PC-9 (cell line): ENCODE results near the gene STAC. TPM values are rescaled to one million over a fixed set of nuclear protein-coding genes. Genes with fewer than 3 reads are reported as not detected.

Experiments
- BruUV-seq: library from RNA; stranded (reverse); fragments of 400-500 nt; replicated peaks from 2 replicates; lab custom pipeline; 2021; lab: Mats Ljungman, UMichigan
- CTCF ChIA-PET: fragments of 300-600 bp; sonication (Branson Sonifier 250); formaldehyde crosslinking; loops from one replicate; lab custom pipeline; 2022; ENCODE audit warnings: antibody characterized with exemption; lab: Charles Lee
- POLR2A ChIA-PET: fragments of 300-600 bp; sonication (Branson Sonifier 250); formaldehyde crosslinking; loops from one replicate; lab custom pipeline; 2022; ENCODE audit warnings: antibody characterized with exemption; ENCODE audit not compliant: unreplicated experiment; lab: Charles Lee
- DNase-seq, 2 experiments: peaks; one replicate each; pipeline versions ENCODE4 v3.0.0 to v3.0.0-alpha.2; 2015 to 2022; ENCODE audit warnings: mixed read lengths in 1 of 2
- H2AFZ ChIP-seq: fragments of 200-600 bp; sonication (generic); 2 replicates; pipeline ENCODE4 v1.8.1; 2017; ENCODE audit warnings: antibody characterized with exemption
- H3F3A ChIP-seq: fragments of 200-600 bp; sonication (generic); 2 replicates; pipeline ENCODE4 v1.8.1; 2017; ENCODE audit warnings: antibody characterized with exemption, mild to moderate bottlenecking, low read depth; ENCODE audit not compliant: insufficient read depth
- H3K27ac ChIP-seq: fragments of 200-600 bp; sonication (generic); 2 replicates; pipeline ENCODE4 v1.6.1; 2016; ENCODE audit warnings: mixed run types
- H3K27me3 ChIP-seq: fragments of 200-600 bp; sonication (generic); 2 replicates; pipeline ENCODE4 v1.6.1; 2016; ENCODE audit warnings: low read depth, mixed run types; ENCODE audit not compliant: insufficient read depth
- H3K36me3 ChIP-seq: fragments of 200-600 bp; sonication (generic); 2 replicates; pipeline ENCODE4 v1.6.1; 2016; ENCODE audit warnings: low read depth, mixed run types
- H3K4me1 ChIP-seq: fragments of 200-600 bp; sonication (generic); replicated peaks from 2 replicates; pipeline ENCODE4 v1.6.1; 2016; ENCODE audit warnings: mixed run types; ENCODE audit not compliant: insufficient read depth
- H3K4me2 ChIP-seq: fragments of 200-600 bp; sonication (generic); 2 replicates; pipeline ENCODE4 v1.6.1; 2017; ENCODE audit warnings: mixed run types
- H3K4me3 ChIP-seq: fragments of 200-600 bp; sonication (generic); 2 replicates; pipeline ENCODE4 v1.6.1; 2016; ENCODE audit warnings: mixed run types
- H3K79me2 ChIP-seq: fragments of 200-600 bp; sonication (generic); 2 replicates; pipeline ENCODE4 v1.6.1; 2017; ENCODE audit warnings: low read depth, mixed run types
- H3K9me2 ChIP-seq: fragments of 200-600 bp; sonication (generic); 2 replicates; pipeline ENCODE4 v1.8.1; 2017; ENCODE audit warnings: mild to moderate bottlenecking; ENCODE audit not compliant: insufficient read depth
- H3K9me3 ChIP-seq: fragments of 200-600 bp; sonication (generic); 2 replicates; pipeline ENCODE4 v1.8.1; 2016; ENCODE audit warnings: low read depth; ENCODE audit not compliant: insufficient read depth
- H4K20me1 ChIP-seq: fragments of 200-600 bp; sonication (generic); 2 replicates; pipeline ENCODE4 v1.8.1; 2017; ENCODE audit not compliant: insufficient read depth
- EZH2 ChIP-seq: fragments of 200-600 bp; sonication (generic); IDR thresholded peaks from 2 replicates; pipeline ENCODE4 v1.8.0; 2017; ENCODE audit warnings: antibody characterized with exemption, low read depth
- intact Hi-C: fragments of 100-400 bp; cut with micrococcal nuclease; formaldehyde crosslinking; loops from one replicate; pipeline ENCODE4 v1.10.0; 2022; ENCODE audit not compliant: unreplicated experiment
- total RNA-seq: library from RNA; stranded (reverse); gene quantifications from 2 replicates; pipeline ENCODE4 v1.2.3, GENCODE V29; 2021
- TF ChIP-seq, protein P1 (sequence below): fragments of 200-600 bp; sonication (generic); conservative IDR thresholded peaks from 2 replicates; pipeline ENCODE4 v1.6.1; 2017; ENCODE audit warnings: mixed run types, antibody characterized with exemption, mild to moderate bottlenecking, moderate library complexity

STAC gene
- total RNA-seq, 1 experiment from 2014 or later = 17.6 TPM

DNA sequence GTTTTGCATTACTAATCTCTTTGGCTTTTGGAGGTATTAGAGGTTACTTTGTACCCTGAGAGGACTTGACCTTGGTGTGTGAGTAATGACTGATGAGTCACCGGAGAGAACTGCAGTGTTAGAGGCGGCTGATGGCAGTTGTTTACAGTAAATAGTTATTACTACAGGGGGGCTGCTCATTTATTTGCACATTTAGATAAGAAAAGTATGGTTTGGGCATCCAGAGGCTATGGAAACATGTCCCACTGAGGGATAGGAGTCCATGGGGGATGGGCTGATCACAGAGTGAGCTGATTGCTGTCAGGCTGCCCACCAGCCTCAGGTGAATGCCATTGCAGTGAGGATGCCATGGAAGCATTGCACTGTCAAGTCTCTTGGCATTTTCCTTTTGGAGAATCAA lies 17.3 kb upstream of the STAC start:
- peak; percentile 55 to 87 for DNase-seq
- H3K4me1 ChIP-seq = peaks cover 30% of the 10 kb centered on the region
- no peaks in the 10 kb centered on the region for H3K27me3 ChIP-seq
- CTCF ChIA-PET = no interaction called here
- no peak overlapping the region for H2AFZ ChIP-seq
- H3K36me3 ChIP-seq = no peaks in the 10 kb centered on the region
- H3K79me2 ChIP-seq = no peaks in the 10 kb centered on the region
- no peaks in the 10 kb centered on the region for H3K9me3 ChIP-seq
- H3K4me2 ChIP-seq = peak overlapping the region; percentile 64
- peaks cover 14% of the 10 kb centered on the region; the same call in 1 of the 2 replicates for H3F3A ChIP-seq
- H3K9me2 ChIP-seq = no peaks in the 10 kb centered on the region
- POLR2A ChIA-PET = no interaction called here
- no peaks in the 10 kb centered on the region for H4K20me1 ChIP-seq
- no peak for TF ChIP-seq EZH2
- TF ChIP-seq, protein P1, sequence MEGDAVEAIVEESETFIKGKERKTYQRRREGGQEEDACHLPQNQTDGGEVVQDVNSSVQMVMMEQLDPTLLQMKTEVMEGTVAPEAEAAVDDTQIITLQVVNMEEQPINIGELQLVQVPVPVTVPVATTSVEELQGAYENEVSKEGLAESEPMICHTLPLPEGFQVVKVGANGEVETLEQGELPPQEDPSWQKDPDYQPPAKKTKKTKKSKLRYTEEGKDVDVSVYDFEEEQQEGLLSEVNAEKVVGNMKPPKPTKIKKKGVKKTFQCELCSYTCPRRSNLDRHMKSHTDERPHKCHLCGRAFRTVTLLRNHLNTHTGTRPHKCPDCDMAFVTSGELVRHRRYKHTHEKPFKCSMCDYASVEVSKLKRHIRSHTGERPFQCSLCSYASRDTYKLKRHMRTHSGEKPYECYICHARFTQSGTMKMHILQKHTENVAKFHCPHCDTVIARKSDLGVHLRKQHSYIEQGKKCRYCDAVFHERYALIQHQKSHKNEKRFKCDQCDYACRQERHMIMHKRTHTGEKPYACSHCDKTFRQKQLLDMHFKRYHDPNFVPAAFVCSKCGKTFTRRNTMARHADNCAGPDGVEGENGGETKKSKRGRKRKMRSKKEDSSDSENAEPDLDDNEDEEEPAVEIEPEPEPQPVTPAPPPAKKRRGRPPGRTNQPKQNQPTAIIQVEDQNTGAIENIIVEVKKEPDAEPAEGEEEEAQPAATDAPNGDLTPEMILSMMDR = no peak
- intact Hi-C loops = loop anchor here (2.0 to 10.0 kb wide), 4 partner anchors 66 to 218 kb away; no protein-coding TSS in a partner anchor
- no TSS peak for BruUV-seq
- H3K27ac ChIP-seq = peak overlapping the region; percentile 71
- no peak overlapping the region; the same call in 1 of the 2 replicates for H3K4me3 ChIP-seq

DNA sequence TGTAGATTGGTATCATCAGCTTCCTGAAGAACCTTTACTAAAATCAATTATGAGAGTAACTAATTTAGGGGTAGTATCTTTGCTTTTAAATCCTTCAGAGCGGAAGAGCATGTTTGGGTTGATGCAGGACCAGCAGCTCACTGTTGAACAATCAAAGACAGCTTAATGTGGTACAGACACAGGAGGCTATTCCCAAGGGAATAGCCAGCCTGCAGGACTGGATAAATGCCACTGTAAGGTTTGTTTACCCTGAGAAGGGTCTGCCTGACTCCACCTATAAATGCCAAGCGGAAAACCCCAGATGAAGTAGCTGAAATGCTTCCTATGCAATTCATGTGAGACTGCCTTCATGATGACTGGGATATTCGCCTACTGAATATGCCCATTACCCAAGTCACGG lies 16.0 kb upstream of the STAC start:
- Histone ChIP-seq H3K9me2 (no peaks in the 10 kb centered on the region), H3K9me3 (no peaks in the 10 kb centered on the region), H3K4me3 (no peak overlapping the region), H3K27ac (no peak overlapping the region), H3K4me1 (peaks cover 33% of the 10 kb centered on the region), H4K20me1 (no peaks in the 10 kb centered on the region), H3K36me3 (no peaks in the 10 kb centered on the region), H3F3A (peaks cover 14% of the 10 kb centered on the region; the same call in 1 of the 2 replicates), H2AFZ (no peak overlapping the region), H3K27me3 (no peaks in the 10 kb centered on the region), H3K79me2 (no peaks in the 10 kb centered on the region), H3K4me2 (no peak overlapping the region)
- POLR2A ChIA-PET = no interaction called here
- no peak for DNase-seq
- CTCF ChIA-PET = interaction anchor here (0.6 kb wide), 1 partner anchor 189 kb away, joined by 3 read pairs; no protein-coding TSS in a partner anchor
- intact Hi-C loops = loop anchor here (5.0 to 10.0 kb wide), 3 partner anchors 152 to 219 kb away; no protein-coding TSS in a partner anchor
- TF ChIP-seq EZH2 = no peak
- TF ChIP-seq, protein P1 = no peak
- no TSS peak for BruUV-seq

DNA sequence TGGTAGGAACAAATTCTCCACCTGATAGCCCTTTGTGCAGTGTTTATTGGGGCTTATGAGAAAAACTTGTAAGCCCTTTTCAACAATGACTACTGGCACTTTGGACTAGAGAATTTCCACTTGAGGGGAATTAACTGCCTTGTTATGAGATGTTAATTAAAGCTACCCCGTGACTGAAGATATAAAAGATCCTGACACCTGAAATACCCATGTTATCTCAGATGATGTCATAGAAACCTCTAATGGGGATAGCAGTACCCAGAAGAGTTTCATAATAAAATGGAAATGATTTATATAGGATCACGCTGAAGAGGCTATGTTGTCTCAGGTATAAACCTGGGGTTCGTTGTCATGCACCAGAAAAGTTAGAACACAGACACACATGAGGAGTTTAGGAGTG lies 14.5 kb upstream of the STAC start:
- intact Hi-C loops = loop anchor here (10.0 kb wide), 2 partner anchors 159 to 221 kb away; no protein-coding TSS in a partner anchor
- no peaks in the 10 kb centered on the region for H3K27me3 ChIP-seq
- H3K27ac ChIP-seq = no peak overlapping the region
- peaks cover 33% of the 10 kb centered on the region for H3K4me1 ChIP-seq
- H3F3A ChIP-seq = peaks cover 14% of the 10 kb centered on the region; the same call in 1 of the 2 replicates
- no peak overlapping the region for H3K4me2 ChIP-seq
- no peaks in the 10 kb centered on the region for H3K9me3 ChIP-seq
- no peaks in the 10 kb centered on the region for H4K20me1 ChIP-seq
- DNase-seq = no peak
- H3K4me3 ChIP-seq = no peak overlapping the region
- no TSS peak for BruUV-seq
- H3K9me2 ChIP-seq = no peaks in the 10 kb centered on the region
- H3K79me2 ChIP-seq = no peaks in the 10 kb centered on the region
- H3K36me3 ChIP-seq = no peaks in the 10 kb centered on the region
- no peak overlapping the region for H2AFZ ChIP-seq
- ChIA-PET POLR2A (no interaction called here), CTCF (no interaction called here)
- no peak for TF ChIP-seq EZH2
- TF ChIP-seq, protein P1 = no peak
